Naive thymus-derived CD8-positive, alpha-beta T cell (primary cell): ENCODE data around the gene SWAP70. TPM values are rescaled to one million over a fixed set of nuclear protein-coding genes. Genes with fewer than 3 reads are reported as not detected.

Experiments used
- ATAC-seq, 2 donors: fragments of 150-1000 bp; cut with Tn5 transposase in 1 of 2; sonication (Bioruptor Pico), chemical (Tn5 transposase) in 1 of 2; 1 replicate in 1 of 2; 2 replicates in 1 of 2; pipeline ENCODE4 v1.10.0; 2021; ENCODE audit warnings: mild to moderate bottlenecking in 2 of 2, moderate library complexity in 2 of 2
- POLR2A ChIA-PET: fragments of 350-600 bp; sonication (Branson Sonifier 250); formaldehyde crosslinking; loops from one replicate; lab custom pipeline; 2021; ENCODE audit warnings: antibody characterized with exemption; lab: Charles Lee
- DNase-seq, 10 donors: peaks; one replicate each; pipeline versions ENCODE4 v3.0.0 to v3.0.0-alpha.2; 2020 to 2022
- H3K27ac Mint-ChIP-seq, 10 donors: one replicate each; pipeline ENCODE4 v1.8.0; 2020 to 2022; ENCODE audit warnings: mild to moderate bottlenecking in 10 of 10, mixed read lengths in 10 of 10, moderate library complexity in 4 of 10, inconsistent platforms in 1 of 10
- H3K27me3 Mint-ChIP-seq, 5 donors: one replicate each; pipeline ENCODE4 v1.8.0; 2021 to 2022; ENCODE audit warnings: mixed read lengths in 5 of 5
- H3K36me3 Mint-ChIP-seq, 3 donors: one replicate each; pipeline ENCODE4 v1.8.0; 2020 to 2022; ENCODE audit warnings: mixed read lengths in 3 of 3, mild to moderate bottlenecking in 2 of 3, inconsistent platforms in 1 of 3
- H3K4me1 Mint-ChIP-seq, 4 donors: one replicate each; pipeline ENCODE4 v1.8.0; 2021 to 2022; ENCODE audit warnings: mixed read lengths in 4 of 4
- H3K4me3 Mint-ChIP-seq, 10 donors: one replicate each; pipeline ENCODE4 v1.8.0; 2020 to 2022; ENCODE audit warnings: mild to moderate bottlenecking in 10 of 10, mixed read lengths in 10 of 10, moderate library complexity in 6 of 10, inconsistent platforms in 1 of 10
- H3K9me3 Mint-ChIP-seq, 9 donors: one replicate each; pipeline ENCODE4 v1.8.0; 2020 to 2022; ENCODE audit warnings: mixed read lengths in 9 of 9, mild to moderate bottlenecking in 3 of 9, inconsistent platforms in 1 of 9, moderate library complexity in 1 of 9
- polyA plus RNA-seq, 3 donors: library from polyadenylated mRNA; unstranded; fragments of 300-500 nt; fragmentation: Illumina TruSeq; gene quantifications; one replicate each; pipeline ENCODE4 v1.2.3, GENCODE V29; 2021
- total RNA-seq, 8 experiments: library from RNA in 2 of 8; stranded (reverse) in 2 of 8; gene quantifications; one replicate each; pipeline ENCODE4 v1.2.3 and lab custom pipeline; 2021 to 2026

The SWAP70 gene
- total and polyA plus RNA-seq, 5 experiments from 2014 or later: 2.7 to 13.7 (median 4.9) TPM

GRCh38 chr11:9775398-9775779, 111.5 kb downstream of the SWAP70 start:
- Mint-ChIP-seq H3K9me3 (no peaks in the 10 kb centered on the region), H3K4me3 (no peak overlapping the region), H3K27ac (no peak overlapping the region), H3K36me3 (peaks cover 6 to 17% (median 12%) of the 10 kb centered on the region in 3 donors), H3K27me3 (no peaks in the 10 kb centered on the region), H3K4me1 (peaks cover 0 to 2% (median 0%) of the 10 kb centered on the region in 4 donors)
- POLR2A ChIA-PET: no interaction called here
- ATAC-seq: no peak
- DNase-seq: no peak

- Mint-ChIP-seq H3K36me3 (peaks cover 9 to 25% (median 19%) of the 10 kb centered on the region in 3 donors), H3K4me1 (peaks cover 0 to 2% (median 0%) of the 10 kb centered on the region in 4 donors), H3K27me3 (no peaks in the 10 kb centered on the region), H3K9me3 (no peaks in the 10 kb centered on the region), H3K27ac (no peak overlapping the region), H3K4me3 (no peak overlapping the region)
- no peak for ATAC-seq
- no peak for DNase-seq
- POLR2A ChIA-PET: no interaction called here
Measured at GRCh38 chr11:9776203-9776602, 112.3 kb downstream of the SWAP70 start.

GRCh38 chr11:9777066-9777465, 113.2 kb downstream of the SWAP70 start:
- ATAC-seq (no peak), DNase-seq (no peak)
- no peak overlapping the region for H3K4me3 Mint-ChIP-seq
- no peaks in the 10 kb centered on the region for H3K27me3 Mint-ChIP-seq
- peaks cover 0 to 2% (median 0%) of the 10 kb centered on the region in 4 donors for H3K4me1 Mint-ChIP-seq
- H3K9me3 Mint-ChIP-seq: no peaks in the 10 kb centered on the region
- POLR2A ChIA-PET: no interaction called here
- peaks cover 9 to 34% (median 28%) of the 10 kb centered on the region in 3 donors for H3K36me3 Mint-ChIP-seq
- no peak overlapping the region for H3K27ac Mint-ChIP-seq

GRCh38 chr11:9777525-9777924, 113.6 kb downstream of the SWAP70 start:
- POLR2A ChIA-PET: no interaction called here
- Mint-ChIP-seq H3K36me3 (peaks cover 9 to 37% (median 29%) of the 10 kb centered on the region in 3 donors), H3K27me3 (no peaks in the 10 kb centered on the region), H3K4me3 (no peak overlapping the region), H3K4me1 (peaks cover 0 to 2% (median 0%) of the 10 kb centered on the region in 4 donors), H3K9me3 (no peaks in the 10 kb centered on the region), H3K27ac (no peak overlapping the region)
- ATAC-seq (no peak), DNase-seq (no peak)

- Mint-ChIP-seq H3K4me1 (no peaks in the 10 kb centered on the region), H3K36me3 (peaks cover 9 to 56% (median 31%) of the 10 kb centered on the region in 3 donors), H3K9me3 (no peaks in the 10 kb centered on the region), H3K27ac (no peak overlapping the region), H3K4me3 (no peak overlapping the region), H3K27me3 (no peaks in the 10 kb centered on the region)
- ATAC-seq (no peak), DNase-seq (no peak)
- POLR2A ChIA-PET: no interaction called here
Measured at GRCh38 chr11:9780929-9781328, 117.1 kb downstream of the SWAP70 start.

- peaks cover 0 to 10% (median 0%) of the 10 kb centered on the region in 4 donors for H3K4me1 Mint-ChIP-seq
- peaks cover 9 to 67% (median 34%) of the 10 kb centered on the region in 3 donors for H3K36me3 Mint-ChIP-seq
- DNase-seq (no peak), ATAC-seq (no peak)
- H3K27me3 Mint-ChIP-seq: no peaks in the 10 kb centered on the region
- no peak overlapping the region for H3K4me3 Mint-ChIP-seq
- POLR2A ChIA-PET: no interaction called here
- H3K9me3 Mint-ChIP-seq: no peaks in the 10 kb centered on the region
- H3K27ac Mint-ChIP-seq: peak overlapping the region in 3 of 10 donors; percentile 24 to 55 (median 48)
Measured at GRCh38 chr11:9783986-9784385, 120.1 kb downstream of the SWAP70 start.

GRCh38 chr11:9784602-9785315, 120.9 kb downstream of the SWAP70 start:
- H3K27me3 Mint-ChIP-seq: no peaks in the 10 kb centered on the region
- H3K27ac Mint-ChIP-seq: peak overlapping the region in 2 of 10 donors; percentile 13 to 48
- H3K9me3 Mint-ChIP-seq: no peaks in the 10 kb centered on the region
- ATAC-seq (no peak), DNase-seq (no peak)
- H3K36me3 Mint-ChIP-seq: peaks cover 9 to 67% (median 35%) of the 10 kb centered on the region in 3 donors
- POLR2A ChIA-PET: no interaction called here
- H3K4me3 Mint-ChIP-seq: no peak overlapping the region
- peaks cover 0 to 10% (median 0%) of the 10 kb centered on the region in 4 donors for H3K4me1 Mint-ChIP-seq

GRCh38 chr11:9787260-9787659, 123.4 kb downstream of the SWAP70 start:
- POLR2A ChIA-PET: no interaction called here

GRCh38 chr11:9787981-9788521, 124.2 kb downstream of the SWAP70 start:
- no peaks in the 10 kb centered on the region for H3K27me3 Mint-ChIP-seq
- ATAC-seq (no peak), DNase-seq (no peak)
- peaks cover 0 to 52% (median 12%) of the 10 kb centered on the region in 3 donors for H3K36me3 Mint-ChIP-seq
- H3K4me1 Mint-ChIP-seq: peaks cover 0 to 10% (median 0%) of the 10 kb centered on the region in 4 donors
- POLR2A ChIA-PET: no interaction called here
- no peaks in the 10 kb centered on the region for H3K9me3 Mint-ChIP-seq
- H3K27ac Mint-ChIP-seq: peak overlapping the region in 3 of 10 donors; percentile 27 to 45 (median 39)
- no peak overlapping the region for H3K4me3 Mint-ChIP-seq

More at GRCh38 chr11:9787260-9787659, 123.4 kb downstream of the SWAP70 start:
- no peak overlapping the region for H3K4me3 Mint-ChIP-seq
- H3K9me3 Mint-ChIP-seq: no peaks in the 10 kb centered on the region
- DNase-seq (no peak), ATAC-seq (no peak)
- peaks cover 0 to 59% (median 15%) of the 10 kb centered on the region in 3 donors for H3K36me3 Mint-ChIP-seq
- H3K4me1 Mint-ChIP-seq: peaks cover 0 to 10% (median 0%) of the 10 kb centered on the region in 4 donors
- H3K27ac Mint-ChIP-seq: no peak overlapping the region
- H3K27me3 Mint-ChIP-seq: no peaks in the 10 kb centered on the region

GRCh38 chr11:9789910-9790309, 126.0 kb downstream of the SWAP70 start:
- Mint-ChIP-seq H3K4me3 (no peak overlapping the region), H3K36me3 (peaks cover 0 to 45% (median 12%) of the 10 kb centered on the region in 3 donors), H3K9me3 (no peaks in the 10 kb centered on the region), H3K27ac (peak overlapping the region in 1 of 10 donors; percentile 18), H3K27me3 (no peaks in the 10 kb centered on the region), H3K4me1 (peaks cover 0 to 10% (median 0%) of the 10 kb centered on the region in 4 donors)
- ATAC-seq: no peak
- POLR2A ChIA-PET: no interaction called here
- no peak for DNase-seq

GRCh38 chr11:9790703-9791102, 126.8 kb downstream of the SWAP70 start:
- H3K27ac Mint-ChIP-seq: no peak overlapping the region
- no peak overlapping the region for H3K4me3 Mint-ChIP-seq
- DNase-seq: no peak
- H3K9me3 Mint-ChIP-seq: no peaks in the 10 kb centered on the region
- H3K36me3 Mint-ChIP-seq: peaks cover 0 to 42% (median 12%) of the 10 kb centered on the region in 3 donors
- no peak for ATAC-seq
- H3K27me3 Mint-ChIP-seq: no peaks in the 10 kb centered on the region
- H3K4me1 Mint-ChIP-seq: peaks cover 0 to 10% (median 0%) of the 10 kb centered on the region in 4 donors
- POLR2A ChIA-PET: no interaction called here

- no peaks in the 10 kb centered on the region for H3K4me1 Mint-ChIP-seq
- no peaks in the 10 kb centered on the region for H3K9me3 Mint-ChIP-seq
- ATAC-seq (no peak), DNase-seq (no peak)
- peak overlapping the region in 1 of 10 donors; percentile 81 for H3K27ac Mint-ChIP-seq
- H3K4me3 Mint-ChIP-seq: no peak overlapping the region
- H3K36me3 Mint-ChIP-seq: peaks cover 0 to 12% (median 8%) of the 10 kb centered on the region in 3 donors
- POLR2A ChIA-PET: no interaction called here
- H3K27me3 Mint-ChIP-seq: no peaks in the 10 kb centered on the region
Measured at GRCh38 chr11:9796266-9796665, 132.4 kb downstream of the SWAP70 start.

- POLR2A ChIA-PET: no interaction called here
Measured at GRCh38 chr11:9796854-9797253, 133.0 kb downstream of the SWAP70 start.

More at GRCh38 chr11:9796854-9797253, 133.0 kb downstream of the SWAP70 start:
- Mint-ChIP-seq H3K4me3 (no peak overlapping the region), H3K4me1 (no peaks in the 10 kb centered on the region), H3K36me3 (peaks cover 0 to 9% (median 6%) of the 10 kb centered on the region in 3 donors), H3K27ac (peak overlapping the region in 1 of 10 donors; percentile 81), H3K9me3 (no peaks in the 10 kb centered on the region), H3K27me3 (no peaks in the 10 kb centered on the region)
- DNase-seq: no peak
- no peak for ATAC-seq
